IPS-15b (cell line): ENCODE data around the gene MYG1.

Experiments
- H3K27me3 ChIP-seq: one replicate; pipeline ENCODE4 v1.6.1; 2013; ENCODE audit warnings: low read length; ENCODE audit not compliant: control insufficient read depth, insufficient read depth
- H3K36me3 ChIP-seq: one replicate; pipeline ENCODE4 v1.6.1; 2013; ENCODE audit warnings: low read length; ENCODE audit not compliant: control insufficient read depth, insufficient read depth
- H3K4me1 ChIP-seq: one replicate; pipeline ENCODE4 v1.6.1; 2013; ENCODE audit warnings: mild to moderate bottlenecking, low read length; ENCODE audit not compliant: control insufficient read depth, insufficient read depth
- H3K4me3 ChIP-seq: one replicate; pipeline ENCODE4 v1.5.1; 2013; ENCODE audit warnings: low read depth, low read length
- H3K9ac ChIP-seq: one replicate; pipeline ENCODE4 v1.6.1; 2013; ENCODE audit warnings: low read depth, mild to moderate bottlenecking, low read length
- H3K9me3 ChIP-seq: one replicate; pipeline ENCODE4 v1.6.1; 2013; ENCODE audit warnings: mild to moderate bottlenecking, low read length; ENCODE audit not compliant: control insufficient read depth, insufficient read depth

The MYG1 gene

GRCh38 chr12:53347905-53348304 lies 48.4 kb downstream of the MYG1 start:
- H3K27me3 ChIP-seq = peaks cover 28% of the 10 kb centered on the region
- H3K4me1 ChIP-seq = peaks cover 12% of the 10 kb centered on the region
- H3K9me3 ChIP-seq = no peaks in the 10 kb centered on the region
- no peak overlapping the region for H3K9ac ChIP-seq
- no peak overlapping the region for H3K4me3 ChIP-seq
- no peaks in the 10 kb centered on the region for H3K36me3 ChIP-seq

- H3K4me1 ChIP-seq = no peaks in the 10 kb centered on the region
- no peaks in the 10 kb centered on the region for H3K27me3 ChIP-seq
- no peak overlapping the region for H3K4me3 ChIP-seq
- no peak overlapping the region for H3K9ac ChIP-seq
- no peaks in the 10 kb centered on the region for H3K9me3 ChIP-seq
- H3K36me3 ChIP-seq = no peaks in the 10 kb centered on the region
These were observed 53.1 kb downstream of the MYG1 start for GRCh38 chr12:53352331-53353256.

GRCh38 chr12:53353257-53353655 lies 53.8 kb downstream of the MYG1 start:
- Histone ChIP-seq H3K4me1 (no peaks in the 10 kb centered on the region), H3K9ac (no peak overlapping the region), H3K27me3 (no peaks in the 10 kb centered on the region), H3K9me3 (no peaks in the 10 kb centered on the region), H3K4me3 (no peak overlapping the region), H3K36me3 (no peaks in the 10 kb centered on the region)

GRCh38 chr12:53355121-53355520 lies 55.6 kb downstream of the MYG1 start:
- Histone ChIP-seq H3K9me3 (no peaks in the 10 kb centered on the region), H3K36me3 (no peaks in the 10 kb centered on the region), H3K4me3 (no peak overlapping the region), H3K27me3 (no peaks in the 10 kb centered on the region), H3K4me1 (no peaks in the 10 kb centered on the region), H3K9ac (no peak overlapping the region)
